T47D (cell line): Measurements from ENCODE around the gene RNASE9.
A peak's percentile ranks its signal among the peaks of the same experiment; 100 is the strongest.
"Not testable (repeated sequence)": the region's sequence is repeated elsewhere in the genome, so short reads cannot be mapped to it uniquely, and the experiment has no call there.

Experiments used
- DNase-seq, 2 experiments: peaks; one replicate each; pipeline versions ENCODE4 v3.0.0 to v3.0.0-alpha.2; 2011 to 2012; ENCODE audit warnings: low read depth in 1 of 2, low spot score in 1 of 2
- JUND ChIP-seq: IDR thresholded peaks from 2 replicates; pipeline ENCODE4 v1.6.1; 2012; ENCODE audit warnings: low read depth
- in situ Hi-C: cut with HindIII; loops from 2 replicates; pipeline ENCODE4 v1.10.0; 2016; ENCODE audit warnings: low sequenced_read_pairs, low pct_unique_long_range_greater_than_20kb

Gene RNASE9

DNA sequence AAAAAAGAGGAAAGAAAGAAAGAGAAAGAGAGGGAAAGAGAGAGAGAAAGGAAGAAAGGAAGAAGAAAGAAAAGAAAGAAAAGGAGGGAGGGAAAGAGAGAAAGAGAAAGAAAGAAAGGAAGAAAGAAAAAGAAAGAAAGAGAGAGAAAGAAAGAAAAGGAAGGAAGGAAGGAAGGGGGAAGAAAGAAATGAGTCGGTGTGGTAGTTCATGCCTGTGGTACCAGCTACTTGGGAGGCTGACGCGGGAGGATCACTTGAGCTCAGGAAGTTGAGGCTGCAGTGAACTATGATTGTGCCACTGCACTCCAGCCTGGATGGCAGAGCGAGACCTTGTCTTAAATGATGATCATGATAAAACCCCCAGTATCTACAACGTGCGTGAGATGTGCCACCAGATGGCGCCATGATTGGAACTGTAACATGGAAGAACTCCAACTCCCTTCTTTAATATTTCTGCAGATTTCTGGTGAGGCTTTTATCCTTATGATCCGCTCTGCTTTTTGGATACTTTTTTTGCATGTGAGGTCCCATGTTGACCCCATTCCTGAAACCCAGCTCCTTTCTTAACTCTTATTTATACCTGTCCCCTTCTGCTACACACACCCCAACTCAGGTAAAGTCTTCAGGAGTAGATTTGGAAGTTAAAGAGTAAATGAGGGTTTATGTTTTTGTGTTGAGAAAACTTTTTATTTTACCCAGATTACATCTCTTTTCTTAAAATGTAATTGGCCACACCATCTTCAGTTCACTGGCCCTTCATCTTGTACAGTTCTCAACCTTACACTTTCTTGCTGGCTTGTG, 29.9 kb downstream of the RNASE9 start:
- DNase-seq, result peak in 1 of 2 experiments; percentile 58
- TF ChIP-seq JUND, result no peak
- in situ Hi-C loops, result no loop called here

DNA sequence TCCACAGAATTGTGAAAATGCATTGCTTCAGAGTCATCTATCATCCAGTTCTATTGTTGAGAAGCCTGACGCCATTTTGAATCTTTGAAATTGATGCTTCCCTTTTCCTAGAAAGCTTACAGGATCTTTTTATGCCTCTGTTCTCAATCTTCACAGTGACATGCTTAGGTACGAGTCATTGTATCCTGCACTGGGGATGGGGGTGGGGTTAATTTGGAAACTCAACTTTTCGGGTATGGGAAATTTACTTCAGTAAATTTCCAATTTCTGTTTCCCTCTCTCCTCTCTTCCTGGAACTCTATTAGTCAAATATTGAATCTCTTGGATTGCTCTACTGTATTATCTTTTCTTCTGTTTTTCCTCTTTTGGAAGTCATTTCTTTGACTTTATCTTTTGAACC, 31.0 kb downstream of the RNASE9 start:
- in situ Hi-C loops, result no loop called here
- DNase-seq, result no peak
- TF ChIP-seq JUND, result no peak

DNA sequence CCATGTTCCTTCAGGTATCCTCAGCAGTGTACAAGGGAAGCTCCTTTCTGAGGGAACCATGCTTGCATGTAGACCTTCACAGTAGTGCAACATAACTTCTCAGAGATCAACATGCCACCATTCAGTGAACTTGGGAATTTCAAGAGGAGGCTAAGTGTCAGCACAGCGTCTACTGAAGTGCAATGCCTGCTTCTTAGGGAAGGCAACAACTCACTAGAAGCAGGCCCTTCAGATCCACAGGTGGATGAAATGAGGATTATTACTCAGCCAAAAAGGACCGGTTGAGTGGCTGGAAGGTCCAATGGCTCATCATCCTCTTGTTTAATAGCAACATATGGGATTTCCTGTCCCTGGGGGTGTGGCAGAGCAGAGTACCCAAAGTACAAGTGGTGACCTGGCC, 36.8 kb downstream of the RNASE9 start:
- in situ Hi-C loops, result no loop called here
- DNase-seq, result no peak
- no peak for TF ChIP-seq JUND

DNA sequence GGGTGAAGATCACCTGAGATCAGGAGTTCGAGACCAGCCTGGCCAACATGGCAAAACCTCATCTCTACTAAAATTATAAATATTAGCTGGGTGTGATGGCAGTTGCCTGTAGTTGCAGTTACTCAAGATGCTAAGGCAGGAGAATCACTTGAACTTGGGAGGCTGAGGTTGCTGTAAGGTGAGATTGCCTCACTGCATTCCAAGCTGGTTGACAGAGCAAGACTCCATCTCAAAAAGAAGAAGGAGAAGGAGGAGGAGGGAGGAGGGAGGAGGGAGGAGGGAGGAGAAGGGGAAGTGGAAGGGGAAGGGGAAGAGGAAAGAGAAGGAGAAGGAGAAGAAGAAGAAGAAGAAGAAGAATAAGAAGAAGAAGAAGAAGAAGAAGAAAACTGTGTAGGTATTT, 38.5 kb downstream of the RNASE9 start:
- in situ Hi-C loops, result no loop called here
- DNase-seq, result no peak
- TF ChIP-seq JUND, result no peak

DNA sequence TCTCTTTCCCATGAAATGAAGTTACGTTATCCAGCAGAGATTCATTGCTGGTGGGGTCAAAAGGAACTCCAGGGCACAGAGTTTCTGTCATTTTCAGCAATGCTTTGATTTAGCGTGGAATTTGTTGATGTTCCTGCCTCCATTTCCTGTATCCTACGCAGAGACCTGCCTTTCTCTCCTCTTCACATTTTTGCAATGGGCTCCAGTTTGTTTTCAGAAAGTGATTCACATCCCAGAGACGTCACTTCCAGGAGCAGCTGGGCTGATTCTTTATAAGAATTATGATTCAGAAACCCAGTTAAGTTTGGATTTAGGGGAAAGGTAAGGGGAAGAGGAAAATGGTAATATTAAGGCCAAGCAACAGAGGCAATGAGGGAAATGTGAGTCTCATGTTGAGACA, 43.9 kb downstream of the RNASE9 start:
- DNase-seq, result no peak

DNA sequence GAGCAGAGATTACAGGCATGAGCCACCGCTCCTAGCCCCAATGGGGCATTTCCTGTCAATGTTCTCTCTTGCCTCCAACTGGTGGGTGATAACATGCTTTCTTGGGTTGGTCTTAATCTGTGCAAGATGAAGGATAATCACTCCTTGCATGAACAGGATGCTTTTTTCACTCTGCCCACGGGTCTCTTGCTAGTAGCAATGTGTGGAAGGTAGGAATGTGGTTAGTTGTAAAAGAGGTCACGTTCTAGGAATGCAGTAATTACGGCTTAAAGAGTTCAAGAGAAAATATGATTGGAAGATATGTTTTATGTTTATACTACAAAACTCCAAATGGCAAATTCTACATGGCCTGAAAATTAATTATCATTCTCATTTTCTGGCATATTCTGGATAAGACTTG, 45.0 kb downstream of the RNASE9 start:
- in situ Hi-C loops, result no loop called here
- DNase-seq, result no peak

More for the DNA sequence above, 43.9 kb downstream of the RNASE9 start:
- no peak for TF ChIP-seq JUND
- in situ Hi-C loops, result no loop called here

DNA sequence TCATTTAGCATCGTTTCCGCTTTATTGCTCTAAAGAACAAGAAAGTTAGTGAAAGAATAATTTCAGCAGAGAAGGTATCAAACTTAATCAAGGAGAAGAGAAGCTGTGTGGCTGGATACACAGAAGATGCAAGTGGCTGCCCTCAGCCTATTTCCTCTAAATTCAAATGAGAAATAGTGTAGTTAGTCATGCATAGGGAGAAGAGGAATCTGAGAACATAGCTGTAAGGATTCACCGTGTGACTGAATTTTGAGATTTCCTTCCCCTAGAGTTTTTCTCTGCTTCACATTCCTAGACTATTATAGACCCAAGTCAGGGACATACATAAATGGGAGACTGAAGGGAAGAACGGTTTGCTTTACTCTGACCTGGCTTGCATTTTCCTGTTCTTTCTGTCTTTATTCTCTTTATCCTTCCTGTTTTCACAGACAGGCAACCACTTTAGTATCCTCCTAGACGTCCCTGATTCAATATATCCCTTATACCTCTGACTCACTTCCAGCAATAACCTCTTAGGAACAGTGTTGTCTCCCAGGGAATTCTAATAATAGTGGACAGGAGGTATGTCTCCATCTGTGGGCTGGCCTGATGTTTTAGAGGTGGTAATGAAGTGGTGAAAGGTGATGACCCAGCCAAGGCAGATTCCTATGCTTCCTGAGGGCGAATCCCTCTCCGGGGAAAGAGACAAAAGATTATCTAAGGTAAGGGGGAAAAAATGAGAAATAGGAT, 48.5 kb downstream of the RNASE9 start:
- TF ChIP-seq JUND, result no peak
- in situ Hi-C loops, result no loop called here
- DNase-seq, result no peak

More for the DNA sequence above, 45.0 kb downstream of the RNASE9 start:
- no peak for TF ChIP-seq JUND

DNA sequence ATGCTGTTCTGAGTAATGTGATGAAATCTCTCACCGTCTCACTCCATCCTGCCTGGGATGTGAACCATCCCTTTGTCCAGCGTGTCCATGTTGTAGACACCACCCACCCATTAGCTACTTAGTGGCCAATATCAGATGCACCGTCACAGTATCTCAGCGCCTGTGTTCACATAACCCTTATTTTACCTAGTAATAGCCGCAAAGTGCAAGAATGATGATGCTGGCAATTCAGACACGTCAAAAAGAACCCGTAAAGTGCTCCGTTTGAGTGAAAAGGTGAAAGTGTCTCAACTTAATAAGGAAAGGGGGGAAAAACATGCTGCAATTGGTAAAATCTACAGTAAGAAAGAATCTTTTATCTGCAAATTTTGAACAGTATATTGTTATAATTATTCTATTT, 52.5 kb downstream of the RNASE9 start:
- no peak for TF ChIP-seq JUND
- in situ Hi-C loops, result no loop called here
- no peak for DNase-seq

DNA sequence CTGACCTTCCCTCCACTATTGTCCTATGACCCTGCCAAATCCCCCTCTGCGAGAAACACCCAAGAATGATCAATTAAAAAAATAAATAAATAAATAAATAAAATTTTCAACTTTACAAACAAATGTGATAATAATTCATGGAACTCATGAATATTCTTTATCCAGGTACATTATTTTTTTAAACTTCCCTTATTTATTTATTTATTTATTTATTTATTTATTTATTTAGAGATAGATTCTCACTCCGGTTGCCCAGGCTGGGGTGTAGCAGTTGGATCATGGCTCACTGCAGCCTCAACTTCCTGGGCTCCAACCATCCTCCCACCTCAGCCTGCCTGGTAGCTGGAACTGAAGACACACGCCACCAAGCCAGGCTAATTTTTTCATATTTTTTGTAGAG, 53.3 kb downstream of the RNASE9 start:
- in situ Hi-C loops, DNase-seq: not testable (repeated sequence)

DNA sequence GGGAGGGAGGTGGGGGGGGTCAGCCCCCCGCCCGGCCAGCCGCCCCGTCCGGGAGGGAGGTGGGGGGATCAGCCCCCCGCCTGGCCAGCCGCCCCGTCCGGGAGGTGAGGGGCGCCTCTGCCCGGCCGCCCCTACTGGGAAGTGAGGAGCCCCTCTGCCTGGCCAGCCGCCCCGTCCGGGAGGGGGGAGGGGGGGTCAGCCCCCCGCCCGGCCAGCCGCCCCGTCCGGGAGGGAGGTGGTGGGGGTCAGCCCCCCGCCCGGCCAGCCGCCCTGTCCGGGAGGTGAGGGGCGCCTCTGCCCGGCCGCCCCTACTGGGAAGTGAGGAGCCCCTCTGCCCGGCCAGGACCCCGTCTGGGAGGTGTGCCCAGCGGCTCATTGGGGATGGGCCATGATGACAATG, 54.1 kb downstream of the RNASE9 start:
- DNase-seq, in situ Hi-C loops: not testable (repeated sequence)

DNA sequence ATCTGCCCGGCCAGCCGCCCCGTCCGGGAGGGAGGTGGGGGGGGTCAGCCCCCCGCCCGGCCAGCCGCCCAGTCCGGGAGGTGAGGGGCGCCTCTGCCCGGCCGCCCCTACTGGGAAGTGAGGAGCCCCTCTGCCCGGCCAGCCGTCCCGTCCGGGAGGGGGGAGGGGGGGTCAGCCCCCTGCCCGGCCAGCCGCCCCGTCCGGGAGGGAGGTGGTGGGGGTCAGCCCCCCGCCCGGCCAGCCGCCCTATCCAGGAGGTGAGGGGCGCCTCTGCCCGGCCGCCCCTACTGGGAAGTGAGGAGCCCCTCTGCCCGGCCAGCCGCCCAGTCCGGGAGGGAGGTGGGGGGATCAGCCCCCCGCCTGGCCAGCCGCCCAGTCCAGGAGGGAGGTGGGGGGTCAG, 54.6 kb downstream of the RNASE9 start:
- in situ Hi-C loops, DNase-seq: not testable (repeated sequence)
